ENCODE measurements around the gene SCYL3.
A peak's percentile ranks its signal among the peaks of the same experiment; 100 is the strongest.

DNA sequence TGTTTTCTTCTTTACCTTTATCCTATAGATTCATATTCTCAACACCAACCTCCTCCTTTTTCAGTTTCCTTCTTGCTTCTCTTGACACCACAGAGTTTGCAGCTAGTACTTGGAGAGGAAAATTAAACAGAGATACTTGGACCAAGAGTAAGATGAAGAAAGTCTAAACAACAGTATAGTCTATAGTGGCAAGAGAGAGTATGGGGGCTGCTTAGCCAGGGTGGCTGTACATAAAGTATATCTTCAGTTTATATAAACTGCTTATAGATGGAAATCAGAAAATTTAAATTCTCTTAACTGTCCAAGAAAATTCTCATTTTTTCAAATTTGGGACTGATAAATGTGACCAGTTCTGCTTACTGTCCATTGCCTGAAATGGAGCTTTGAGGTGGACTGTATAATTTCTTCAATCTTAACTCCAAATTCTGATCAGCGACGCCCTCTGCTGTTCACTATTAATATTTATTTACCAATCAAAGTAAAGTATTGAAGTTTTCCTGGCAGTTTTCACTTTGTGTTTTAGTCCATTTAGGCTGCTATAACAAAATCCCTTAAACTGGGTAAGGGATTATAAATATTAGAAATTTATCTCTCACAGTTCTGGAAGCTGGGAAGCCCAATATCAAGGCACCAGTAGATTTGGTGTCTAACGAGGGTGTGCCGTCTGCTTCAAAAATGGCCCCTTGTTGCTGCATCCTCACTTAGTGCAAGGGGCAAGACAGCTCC lies 84.2 kb downstream of the SCYL3 start:
- no peak for TF ChIP-seq POLR2A (IDR thresholded peaks at IDR 0.05)
- TF ChIP-seq CTCF (IDR thresholded peaks at IDR 0.05): peak; percentile 37 to 58 (median 52)
